GM23248 (cell line): ENCODE results near the gene NKG7. TPM values are rescaled to one million over a fixed set of nuclear protein-coding genes. Genes with fewer than 3 reads are reported as not detected.

ENCODE experiments used
- DNase-seq: peaks from one replicate; pipeline ENCODE4 v3.0.0-alpha.2; 2015
- H2AFZ ChIP-seq: fragments of 200-600 bp; sonication (generic); 2 replicates; pipeline ENCODE4 v1.6.1; 2016; ENCODE audit warnings: antibody characterized with exemption
- H3F3A ChIP-seq: fragments of 200-600 bp; sonication (generic); 2 replicates; pipeline ENCODE4 v1.6.1; 2016; ENCODE audit warnings: mild to moderate bottlenecking, antibody characterized with exemption, mixed run types; ENCODE audit not compliant: insufficient read depth
- H3K27ac ChIP-seq: fragments of 200-600 bp; sonication (generic); 2 replicates; pipeline ENCODE4 v1.5.1; 2016; ENCODE audit warnings: mild to moderate bottlenecking
- H3K27me3 ChIP-seq: fragments of 200-600 bp; sonication (generic); replicated peaks from 2 replicates; pipeline ENCODE4 v1.6.1; 2016; ENCODE audit warnings: mild to moderate bottlenecking; ENCODE audit not compliant: insufficient read depth
- H3K36me3 ChIP-seq: fragments of 200-600 bp; sonication (generic); 2 replicates; pipeline ENCODE4 v1.6.1; 2016; ENCODE audit warnings: low read depth, mild to moderate bottlenecking
- H3K4me1 ChIP-seq: fragments of 200-600 bp; sonication (generic); 2 replicates; pipeline ENCODE4 v1.6.1; 2016; ENCODE audit warnings: mild to moderate bottlenecking; ENCODE audit not compliant: insufficient read depth
- H3K4me2 ChIP-seq: fragments of 200-600 bp; sonication (generic); one replicate; pipeline ENCODE4 v1.6.1; 2016; ENCODE audit warnings: mild to moderate bottlenecking; ENCODE audit not compliant: unreplicated experiment
- H3K4me3 ChIP-seq: fragments of 200-600 bp; sonication (generic); 2 replicates; pipeline ENCODE4 v1.5.1; 2016; ENCODE audit warnings: mild to moderate bottlenecking
- H3K79me2 ChIP-seq: fragments of 200-600 bp; sonication (generic); 2 replicates; pipeline ENCODE4 v1.6.1; 2016; ENCODE audit warnings: mild to moderate bottlenecking; ENCODE audit not compliant: insufficient read depth
- H3K9ac ChIP-seq: fragments of 200-600 bp; sonication (generic); 2 replicates; pipeline ENCODE4 v1.6.1; 2016; ENCODE audit warnings: mild to moderate bottlenecking
- H3K9me2 ChIP-seq: fragments of 200-600 bp; sonication (generic); 2 replicates; pipeline ENCODE4 v1.6.1; 2016; ENCODE audit warnings: mixed run types, mild to moderate bottlenecking, moderate library complexity; ENCODE audit not compliant: insufficient read depth
- H3K9me3 ChIP-seq: fragments of 200-600 bp; sonication (generic); one replicate; pipeline ENCODE4 v1.6.1; 2017; ENCODE audit warnings: low read depth
- H4K20me1 ChIP-seq: fragments of 200-600 bp; sonication (generic); 2 replicates; pipeline ENCODE4 v1.6.0; 2016; ENCODE audit not compliant: insufficient read depth
- EZH2 ChIP-seq: fragments of 200-600 bp; sonication (generic); IDR thresholded peaks from 2 replicates; pipeline ENCODE4 v1.6.1; 2018; ENCODE audit warnings: antibody characterized with exemption, mild to moderate bottlenecking; ENCODE audit not compliant: insufficient read depth, poor library complexity, severe bottlenecking
- EZH2phosphoT487 ChIP-seq: fragments of 200-600 bp; sonication (generic); IDR thresholded peaks from 2 replicates; pipeline ENCODE4 v1.6.1; 2018; ENCODE audit warnings: antibody characterized with exemption, moderate library complexity, mild to moderate bottlenecking, low read depth; ENCODE audit not compliant: insufficient read depth
- WGBS, 2 experiments: methylation state at CpG; one replicate each; pipeline ENCODE4 v1.1.6; 2015 to 2017; ENCODE audit warnings: low lambda C conversion rate in 2 of 2, low coverage in 1 of 2; ENCODE audit errors: missing lambda C conversion rate in 2 of 2; 5-methylcytosine and 5-hydroxymethylcytosine counted together
- in situ Hi-C: fragments of 300-500 bp; cut with MboI; formaldehyde crosslinking; loops from 2 replicates; pipeline ENCODE4 v1.15.0; 2020
- polyA plus RNA-seq: library from polyadenylated mRNA; unstranded; fragments of >200 nt; fragmentation: Nextera tagmentation; extraction: Ambion mirVana; gene quantifications from 2 replicates; pipeline ENCODE4 v1.2.1, GENCODE V29; 2016
- total RNA-seq: library from RNA; depleted of rRNA; stranded (reverse); fragments of >200 nt; shearing (Covaris generic); gene quantifications from 2 replicates; pipeline ENCODE4 v1.2.3, GENCODE V29; 2014

The NKG7 gene
- total and polyA plus RNA-seq, 2 experiments from 2014 or later, result not detected

DNA sequence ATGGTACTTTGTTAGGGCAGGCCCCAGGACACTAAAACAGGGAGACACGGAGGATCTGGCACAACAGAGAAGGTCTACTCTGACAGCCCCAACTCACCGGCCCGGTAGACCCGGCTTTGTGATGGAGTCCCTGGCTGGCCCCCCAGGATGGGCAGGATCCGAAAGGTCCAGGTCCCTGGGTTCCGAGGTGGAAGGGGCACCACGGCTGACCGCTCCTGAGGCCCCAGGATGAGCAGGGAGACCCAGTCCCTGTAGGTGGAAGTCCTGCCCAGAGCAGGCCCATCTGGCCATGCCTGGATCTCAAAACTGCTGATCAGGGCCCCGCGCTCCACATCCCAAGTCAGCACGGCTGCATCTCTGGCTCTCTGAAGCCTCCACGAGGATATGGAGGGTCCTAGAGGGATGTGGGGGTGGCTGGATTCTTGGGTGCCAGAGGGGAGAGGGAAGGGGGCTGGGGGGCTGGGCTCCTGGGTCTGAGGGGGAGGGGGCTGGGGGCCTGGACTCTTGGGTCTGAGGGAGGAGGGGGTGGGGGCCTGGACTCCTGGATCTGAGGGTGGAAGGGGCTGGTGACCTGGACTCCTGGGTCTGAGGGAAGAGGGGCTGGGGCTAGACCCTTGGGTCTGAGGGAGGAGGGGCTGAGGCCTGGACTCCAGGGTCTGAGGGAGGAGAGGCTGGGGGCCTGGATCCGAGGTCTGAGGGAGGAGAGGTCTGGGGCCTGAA lies 35.2 kb downstream of the NKG7 start:
- Histone ChIP-seq H3K27ac (no peak overlapping the region), H3K4me1 (no peaks in the 10 kb centered on the region), H3K27me3 (no peaks in the 10 kb centered on the region), H3K36me3 (no peaks in the 10 kb centered on the region), H3F3A (no peaks in the 10 kb centered on the region), H3K9ac (no peak overlapping the region), H3K9me3 (no peaks in the 10 kb centered on the region), H3K9me2 (no peaks in the 10 kb centered on the region), H2AFZ (no peak overlapping the region), H3K4me2 (no peak overlapping the region), H4K20me1 (no peaks in the 10 kb centered on the region), H3K79me2 (no peaks in the 10 kb centered on the region), H3K4me3 (no peak overlapping the region)
- no peak for TF ChIP-seq EZH2
- no peak for TF ChIP-seq EZH2phosphoT487
- in situ Hi-C loops, result no loop called here
- no peak for DNase-seq
- 86 to 89% methylated on average over 12 to 13 of the region's 13 CpGs for WGBS, 2 experiments

- H3K4me3 ChIP-seq, result no peak overlapping the region
- in situ Hi-C loops, result no loop called here
- TF ChIP-seq EZH2phosphoT487, result no peak
- TF ChIP-seq EZH2, result no peak
- no peaks in the 10 kb centered on the region for H4K20me1 ChIP-seq
- H3F3A ChIP-seq, result no peaks in the 10 kb centered on the region
- no peak overlapping the region for H3K9ac ChIP-seq
- no peaks in the 10 kb centered on the region for H3K9me2 ChIP-seq
- H3K9me3 ChIP-seq, result no peaks in the 10 kb centered on the region
- 81 to 84% methylated on average over 13 of the region's 13 CpGs for WGBS, 2 experiments
- no peaks in the 10 kb centered on the region for H3K36me3 ChIP-seq
- H3K4me2 ChIP-seq, result no peak overlapping the region
- no peak for DNase-seq
- no peaks in the 10 kb centered on the region for H3K27me3 ChIP-seq
- no peak overlapping the region for H2AFZ ChIP-seq
- no peaks in the 10 kb centered on the region for H3K4me1 ChIP-seq
- H3K27ac ChIP-seq, result no peak overlapping the region
- no peaks in the 10 kb centered on the region for H3K79me2 ChIP-seq
Measured at GRCh38 chr19:51333836-51334460, 38.5 kb downstream of the NKG7 start.

GRCh38 chr19:51331716-51332115 lies 40.7 kb downstream of the NKG7 start:
- Histone ChIP-seq H4K20me1 (no peaks in the 10 kb centered on the region), H3K79me2 (no peaks in the 10 kb centered on the region), H3K27ac (no peak overlapping the region), H3K4me2 (no peak overlapping the region), H3K9me2 (no peaks in the 10 kb centered on the region), H3K36me3 (no peaks in the 10 kb centered on the region), H3K27me3 (peaks cover 14% of the 10 kb centered on the region), H2AFZ (no peak overlapping the region), H3K4me3 (no peak overlapping the region), H3F3A (no peaks in the 10 kb centered on the region), H3K4me1 (peaks cover 4% of the 10 kb centered on the region), H3K9me3 (no peaks in the 10 kb centered on the region), H3K9ac (no peak overlapping the region)
- in situ Hi-C loops, result no loop called here
- no peak for DNase-seq
- TF ChIP-seq EZH2 (no peak), EZH2phosphoT487 (no peak)
- WGBS, 2 experiments, result 44 to 47% methylated on average over 6 of the region's 6 CpGs

- H3K9me2 ChIP-seq, result no peaks in the 10 kb centered on the region
- H3K27ac ChIP-seq, result no peak overlapping the region
- H3K9ac ChIP-seq, result no peak overlapping the region
- TF ChIP-seq EZH2, result no peak
- no peak for TF ChIP-seq EZH2phosphoT487
- H4K20me1 ChIP-seq, result no peaks in the 10 kb centered on the region
- H2AFZ ChIP-seq, result no peak overlapping the region
- DNase-seq, result no peak
- no peak overlapping the region for H3K4me3 ChIP-seq
- peaks cover 14% of the 10 kb centered on the region for H3K27me3 ChIP-seq
- H3K36me3 ChIP-seq, result no peaks in the 10 kb centered on the region
- peaks cover 4% of the 10 kb centered on the region for H3K4me1 ChIP-seq
- no peaks in the 10 kb centered on the region for H3F3A ChIP-seq
- in situ Hi-C loops, result no loop called here
- H3K9me3 ChIP-seq, result no peaks in the 10 kb centered on the region
- no peak overlapping the region for H3K4me2 ChIP-seq
- 43 to 57% methylated on average over 3 of the region's 3 CpGs for WGBS, 2 experiments
- no peaks in the 10 kb centered on the region for H3K79me2 ChIP-seq
Measured at GRCh38 chr19:51331193-51331592, 41.3 kb downstream of the NKG7 start.
